Erythroblast (primary cell): ENCODE data around the gene APOF.

Experiments used
- GATA1 ChIP-seq: IDR thresholded peaks from 2 replicates; pipeline ENCODE4 v1.6.1; 2011; ENCODE audit warnings: low read depth, mild to moderate bottlenecking, control low read depth, low read length, moderate library complexity
- POLR2A ChIP-seq: IDR thresholded peaks from 2 replicates; pipeline ENCODE4 v1.6.1; 2011; ENCODE audit warnings: mild to moderate bottlenecking, low read length

DNA sequence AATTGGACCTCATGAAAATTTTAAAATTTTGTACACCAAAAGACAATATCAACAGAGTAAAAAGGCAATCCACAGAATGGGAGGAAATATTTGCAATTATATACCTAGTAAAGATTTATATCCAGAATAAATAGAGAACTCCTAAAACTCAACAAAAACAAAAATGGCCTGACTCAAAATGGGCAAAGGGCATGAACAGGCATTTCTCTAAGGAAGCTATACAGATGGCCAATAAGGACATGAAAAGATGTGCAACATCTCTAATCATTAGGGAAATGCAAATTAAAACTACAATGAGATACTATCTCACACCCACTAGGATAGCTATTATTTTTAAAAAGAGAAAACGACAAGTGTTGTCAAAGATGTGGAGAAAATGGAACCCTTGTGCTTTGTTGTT is 10.9 kb upstream of the APOF start:
- TF ChIP-seq POLR2A (no peak), GATA1 (no peak)
